Measurements from ENCODE around the gene PGA4.
A peak's percentile ranks its signal among the peaks of the same experiment; 100 is the strongest.
"Not testable (repeated sequence)": the region's sequence is repeated elsewhere in the genome, so short reads cannot be mapped to it uniquely, and the experiment has no call there.

PGA4 gene

GRCh38 chr11:61250796-61251765, 28.9 kb downstream of the PGA4 start:
- H3K4me3 Mint-ChIP-seq; H3K27ac Mint-ChIP-seq; H3K9me3 Mint-ChIP-seq; H3K36me3 Mint-ChIP-seq; ATAC-seq (replicated peaks); H3K27me3 Mint-ChIP-seq; H3K4me1 Mint-ChIP-seq; DNase-seq: not testable (repeated sequence)

- peak; percentile 67 to 72 for ATAC-seq (replicated peaks)
- not testable (repeated sequence) for H3K4me1 Mint-ChIP-seq, H3K36me3 Mint-ChIP-seq, H3K27me3 Mint-ChIP-seq, H3K27ac Mint-ChIP-seq, H3K9me3 Mint-ChIP-seq, DNase-seq, H3K4me3 Mint-ChIP-seq
Observed at GRCh38 chr11:61252332-61252731, 30.2 kb downstream of the PGA4 start.

- Mint-ChIP-seq H3K9me3 (no peaks in the 10 kb centered on the region), H3K27me3 (no peaks in the 10 kb centered on the region), H3K36me3 (peaks cover 4 to 9% of the 10 kb centered on the region in 2 donors), H3K4me1 (peaks cover 0 to 5% of the 10 kb centered on the region in 2 donors), H3K4me3 (no peak overlapping the region), H3K27ac (no peak overlapping the region)
- DNase-seq = peak; percentile 57
- peak; percentile 90 for ATAC-seq (replicated peaks)
Observed at GRCh38 chr11:61254403-61255025, 32.4 kb downstream of the PGA4 start.

DNA sequence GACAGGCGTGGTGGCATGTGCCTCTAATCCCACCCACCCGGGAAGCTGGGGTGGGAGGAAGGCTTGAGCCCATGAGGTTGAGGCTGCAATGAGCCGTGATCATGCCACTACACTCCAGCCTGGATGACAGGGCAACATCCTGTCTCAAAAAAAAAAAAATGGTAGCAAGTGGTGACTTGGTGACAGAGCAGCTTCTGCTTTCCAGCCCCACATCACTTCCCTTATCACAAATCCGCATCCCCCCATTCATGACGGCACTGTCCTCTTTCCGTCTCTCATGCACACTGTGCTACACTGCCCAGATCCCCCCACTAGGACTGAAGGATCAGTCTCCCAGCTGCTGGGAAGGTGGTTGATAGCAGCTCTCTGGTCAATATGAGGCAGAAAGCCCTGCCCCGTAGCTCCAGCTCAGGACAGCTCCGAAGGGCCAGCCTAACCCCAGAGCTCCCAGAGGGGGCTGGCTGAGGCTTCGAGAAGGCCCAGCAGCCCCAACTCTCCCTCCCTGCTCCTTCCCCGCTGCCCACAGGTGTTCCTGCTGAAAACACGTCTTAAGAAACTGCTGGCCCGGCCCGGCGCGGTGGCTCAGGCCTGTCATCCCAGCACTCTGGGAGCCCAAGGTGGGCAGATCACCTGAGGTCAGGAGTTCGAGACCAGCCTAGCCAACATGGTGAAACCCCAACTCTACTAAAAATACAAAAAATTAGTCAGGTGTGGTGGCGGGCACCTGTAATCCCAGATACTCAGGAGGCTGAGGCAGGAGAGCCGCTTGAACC, 34.7 kb downstream of the PGA4 start:
- DNase-seq = no peak
- no peaks in the 10 kb centered on the region for H3K9me3 Mint-ChIP-seq
- peaks cover 7 to 9% of the 10 kb centered on the region in 2 donors for H3K36me3 Mint-ChIP-seq
- no peaks in the 10 kb centered on the region for H3K27me3 Mint-ChIP-seq
- H3K4me3 Mint-ChIP-seq = no peak overlapping the region
- ATAC-seq (replicated peaks) = no peak
- H3K27ac Mint-ChIP-seq = no peak overlapping the region
- H3K4me1 Mint-ChIP-seq = no peaks in the 10 kb centered on the region

DNA sequence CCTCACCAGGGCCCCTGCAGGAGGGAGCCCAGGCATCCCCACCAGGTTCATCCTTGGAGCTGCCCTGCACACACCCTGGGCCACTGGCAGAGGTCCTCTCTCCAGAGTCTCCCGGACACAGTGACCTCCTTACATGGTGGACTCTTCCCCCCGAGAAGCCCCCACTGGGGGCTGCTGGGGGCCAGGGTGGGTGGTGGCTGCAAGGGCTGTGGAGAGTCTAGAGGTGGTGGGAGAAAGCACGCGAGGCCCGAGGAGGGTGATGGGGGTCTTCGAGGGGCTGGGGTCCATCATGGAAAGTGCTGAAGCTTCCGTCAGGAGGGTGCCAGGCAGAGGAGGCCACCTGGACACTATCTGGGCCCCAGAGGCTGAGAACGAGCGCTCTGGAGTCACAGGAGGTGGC, 36.4 kb downstream of the PGA4 start:
- DNase-seq = no peak
- no peak for ATAC-seq (replicated peaks)
- no peak overlapping the region for H3K4me3 Mint-ChIP-seq
- H3K27me3 Mint-ChIP-seq = no peaks in the 10 kb centered on the region
- no peaks in the 10 kb centered on the region for H3K4me1 Mint-ChIP-seq
- H3K9me3 Mint-ChIP-seq = no peaks in the 10 kb centered on the region
- peak overlapping the region; percentile 80 for H3K27ac Mint-ChIP-seq
- peaks cover 8 to 10% of the 10 kb centered on the region in 2 donors for H3K36me3 Mint-ChIP-seq

DNA sequence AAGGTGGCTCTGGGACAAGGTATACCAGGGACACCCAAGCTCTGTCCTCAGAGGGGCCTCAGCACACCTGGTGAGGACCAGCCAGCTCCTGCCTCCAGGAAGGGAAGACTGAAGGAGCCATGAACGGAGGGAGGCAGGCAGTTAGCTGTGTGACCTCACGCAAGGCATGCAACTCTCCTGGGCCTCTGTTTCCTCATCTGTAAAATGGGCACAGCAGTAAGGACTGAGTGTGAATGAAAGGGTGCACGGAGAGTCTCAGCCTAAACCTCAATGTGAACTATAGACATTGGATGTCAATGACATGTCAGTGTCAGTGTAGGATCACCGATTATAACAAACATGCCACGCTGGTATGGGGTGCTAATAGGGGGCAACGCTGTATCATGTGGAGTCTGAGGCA, 37.2 kb downstream of the PGA4 start:
- peaks cover 11 to 12% of the 10 kb centered on the region in 2 donors for H3K36me3 Mint-ChIP-seq
- H3K27me3 Mint-ChIP-seq = no peaks in the 10 kb centered on the region
- H3K4me3 Mint-ChIP-seq = no peak overlapping the region
- no peaks in the 10 kb centered on the region for H3K4me1 Mint-ChIP-seq
- ATAC-seq (replicated peaks) (no peak), DNase-seq (no peak)
- H3K27ac Mint-ChIP-seq = no peak overlapping the region
- H3K9me3 Mint-ChIP-seq = no peaks in the 10 kb centered on the region

- DNase-seq = no peak
- no peak overlapping the region for H3K4me3 Mint-ChIP-seq
- no peaks in the 10 kb centered on the region for H3K9me3 Mint-ChIP-seq
Observed at GRCh38 chr11:61264371-61264770, 42.2 kb downstream of the PGA4 start.

GRCh38 chr11:61264795-61265194, 42.6 kb downstream of the PGA4 start:
- no peak overlapping the region for H3K4me3 Mint-ChIP-seq
- DNase-seq (no peak), ATAC-seq (replicated peaks) (no peak)
- H3K27me3 Mint-ChIP-seq = no peaks in the 10 kb centered on the region
- no peaks in the 10 kb centered on the region for H3K9me3 Mint-ChIP-seq
- no peak overlapping the region for H3K27ac Mint-ChIP-seq
- H3K4me1 Mint-ChIP-seq = no peaks in the 10 kb centered on the region
- peaks cover 2 to 7% of the 10 kb centered on the region in 2 donors for H3K36me3 Mint-ChIP-seq

More at GRCh38 chr11:61264371-61264770, 42.2 kb downstream of the PGA4 start:
- ATAC-seq (replicated peaks) = no peak
- Mint-ChIP-seq H3K36me3 (peaks cover 2 to 7% of the 10 kb centered on the region in 2 donors), H3K27me3 (no peaks in the 10 kb centered on the region), H3K27ac (no peak overlapping the region), H3K4me1 (no peaks in the 10 kb centered on the region)

DNA sequence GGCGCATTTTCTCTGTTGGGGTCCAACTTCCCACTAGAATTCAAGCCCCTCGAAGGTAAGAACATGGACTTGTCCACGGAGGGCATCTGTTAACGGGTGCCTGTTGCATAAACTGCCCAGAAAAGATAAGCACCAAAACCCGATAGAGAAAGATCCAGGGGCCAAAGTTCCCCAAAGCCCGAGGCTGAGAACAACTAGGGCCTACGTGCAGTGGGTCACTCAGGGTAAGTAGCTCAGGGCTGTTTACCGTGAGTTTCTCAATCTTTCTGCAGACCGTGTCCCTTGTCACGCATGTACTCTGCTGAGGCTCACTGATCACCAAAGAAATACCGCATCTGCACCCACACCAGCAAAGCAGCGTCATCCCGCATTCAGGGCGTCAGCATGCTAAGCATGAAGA, 43.2 kb downstream of the PGA4 start:
- Mint-ChIP-seq H3K4me3 (no peak overlapping the region), H3K27ac (no peak overlapping the region), H3K27me3 (no peaks in the 10 kb centered on the region), H3K36me3 (peaks cover 2 to 7% of the 10 kb centered on the region in 2 donors), H3K4me1 (no peaks in the 10 kb centered on the region), H3K9me3 (no peaks in the 10 kb centered on the region)
- ATAC-seq (replicated peaks) (no peak), DNase-seq (no peak)

- DNase-seq (no peak), ATAC-seq (replicated peaks) (no peak)
- H3K27me3 Mint-ChIP-seq = no peaks in the 10 kb centered on the region
- no peaks in the 10 kb centered on the region for H3K9me3 Mint-ChIP-seq
- no peaks in the 10 kb centered on the region for H3K4me1 Mint-ChIP-seq
- H3K36me3 Mint-ChIP-seq = peaks cover 2 to 4% of the 10 kb centered on the region in 2 donors
- H3K4me3 Mint-ChIP-seq = no peak overlapping the region
- H3K27ac Mint-ChIP-seq = no peak overlapping the region
Observed at GRCh38 chr11:61266602-61267001, 44.5 kb downstream of the PGA4 start.

DNA sequence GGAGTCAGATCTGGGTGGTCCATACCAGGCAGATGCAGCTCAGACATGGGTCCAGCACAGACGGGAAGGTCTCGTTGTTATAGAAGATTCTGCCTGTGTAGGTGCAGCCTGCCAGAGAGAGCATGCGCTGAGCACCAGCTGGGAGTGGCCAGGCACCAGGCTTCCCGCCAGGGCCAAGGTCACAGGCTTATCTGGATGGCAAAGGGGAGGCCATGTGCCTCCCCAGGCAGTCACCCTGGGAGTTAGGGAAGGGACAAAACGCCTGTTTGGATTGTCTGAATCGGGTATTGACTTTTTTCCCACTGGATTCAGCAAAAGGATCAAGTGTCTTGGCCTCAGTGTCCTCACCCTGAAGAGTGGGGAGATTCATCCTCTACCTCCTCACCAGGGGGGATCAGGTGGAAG, 45.3 kb downstream of the PGA4 start:
- Mint-ChIP-seq H3K27me3 (no peaks in the 10 kb centered on the region), H3K27ac (no peak overlapping the region), H3K36me3 (peaks cover 2 to 4% of the 10 kb centered on the region in 2 donors), H3K4me3 (no peak overlapping the region), H3K9me3 (no peaks in the 10 kb centered on the region), H3K4me1 (no peaks in the 10 kb centered on the region)
- DNase-seq = no peak
- no peak for ATAC-seq (replicated peaks)

DNA sequence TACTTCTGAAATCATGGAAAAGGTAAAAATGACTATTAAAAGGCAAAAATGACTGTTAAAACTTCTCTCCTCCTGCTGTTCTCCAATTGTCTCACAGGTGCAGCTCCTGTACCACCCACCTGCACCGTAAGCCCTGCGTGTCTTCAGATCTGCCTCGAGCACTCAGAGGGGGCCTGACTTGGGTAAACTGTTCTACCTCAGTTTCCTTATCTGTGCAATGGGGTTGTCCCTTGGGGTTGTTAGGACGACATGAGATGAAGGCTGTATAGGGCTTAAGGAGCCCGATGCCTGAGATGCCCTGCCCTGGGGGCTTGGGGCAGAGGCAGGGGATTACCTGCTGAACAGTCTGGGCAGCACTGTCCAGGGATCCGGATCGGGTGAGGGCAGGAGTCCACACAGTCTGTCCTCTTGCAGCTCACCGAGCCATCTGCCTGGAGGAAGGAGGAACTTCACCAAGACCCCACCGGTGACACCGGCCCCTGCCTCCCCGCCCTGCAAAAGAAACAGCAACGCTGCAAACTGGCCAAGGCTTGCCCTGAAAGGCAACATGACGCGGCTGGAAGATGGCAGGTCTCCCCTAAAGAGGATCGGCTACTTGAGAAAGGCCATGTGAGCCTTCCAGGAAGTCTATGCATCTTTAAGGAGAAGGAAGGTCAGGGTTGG, 46.6 kb downstream of the PGA4 start:
- H3K27ac Mint-ChIP-seq = no peak overlapping the region
- peaks cover under 1 to 1% of the 10 kb centered on the region in 2 donors for H3K36me3 Mint-ChIP-seq
- ATAC-seq (replicated peaks) (no peak), DNase-seq (no peak)
- no peaks in the 10 kb centered on the region for H3K9me3 Mint-ChIP-seq
- H3K4me3 Mint-ChIP-seq = no peak overlapping the region
- H3K27me3 Mint-ChIP-seq = no peaks in the 10 kb centered on the region
- no peaks in the 10 kb centered on the region for H3K4me1 Mint-ChIP-seq

- H3K36me3 Mint-ChIP-seq = no peaks in the 10 kb centered on the region
- H3K4me1 Mint-ChIP-seq = no peaks in the 10 kb centered on the region
- H3K9me3 Mint-ChIP-seq = no peaks in the 10 kb centered on the region
- no peak overlapping the region for H3K4me3 Mint-ChIP-seq
- H3K27ac Mint-ChIP-seq = no peak overlapping the region
- H3K27me3 Mint-ChIP-seq = no peaks in the 10 kb centered on the region
- ATAC-seq (replicated peaks) = peak in 1 of 2 donors; percentile 31
- DNase-seq = no peak
Observed at GRCh38 chr11:61270354-61271076, 48.4 kb downstream of the PGA4 start.
